Measurements from ENCODE around the gene ABHD11.

The ABHD11 gene

DNA sequence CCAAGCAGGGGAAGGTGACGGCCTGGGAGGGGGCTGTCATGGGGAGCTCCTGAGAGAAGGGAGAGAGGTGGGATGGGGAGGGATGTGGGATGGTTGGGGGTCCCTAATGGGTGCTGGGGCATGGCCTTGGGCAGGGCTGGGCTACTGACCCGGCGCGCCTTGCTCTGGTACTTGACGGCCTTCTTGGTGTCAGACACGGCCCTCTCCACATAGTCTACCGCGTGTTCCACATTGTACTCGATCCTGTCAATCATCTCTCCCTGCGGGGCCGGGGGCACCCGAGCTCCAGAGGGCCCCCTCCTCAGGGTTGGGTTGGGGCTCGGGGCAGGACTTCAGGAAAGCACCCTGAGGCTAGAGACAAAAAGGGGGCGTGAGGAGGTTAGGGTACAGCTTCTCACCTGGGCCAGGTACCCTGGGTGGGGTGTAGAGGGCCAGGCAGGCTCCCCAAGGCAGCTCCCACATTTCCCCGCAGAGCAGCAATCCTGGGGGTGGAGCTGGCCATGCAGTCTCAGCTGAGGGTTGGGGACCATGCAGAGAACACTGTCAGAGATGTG lies 37.9 kb downstream of the ABHD11 start:
- DNase-seq = no peak

DNA sequence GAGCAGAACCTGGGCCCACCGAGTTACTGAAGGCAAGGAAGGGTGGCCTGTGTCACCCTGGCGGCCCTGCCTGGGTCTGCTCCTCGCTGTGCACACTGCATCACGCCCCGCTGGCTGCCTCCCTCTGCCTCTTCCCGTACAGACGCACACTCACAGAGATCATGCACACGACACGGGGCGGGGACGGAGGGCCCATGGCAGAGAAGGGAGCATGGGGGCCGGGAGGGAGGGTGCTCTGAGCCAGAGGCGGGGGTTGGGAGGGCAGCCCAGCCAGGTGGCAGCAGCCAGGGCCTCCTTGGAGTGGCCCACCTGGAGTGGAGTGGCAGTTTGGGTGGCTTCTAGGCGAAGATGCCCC lies 38.6 kb downstream of the ABHD11 start:
- no peak for DNase-seq

DNA sequence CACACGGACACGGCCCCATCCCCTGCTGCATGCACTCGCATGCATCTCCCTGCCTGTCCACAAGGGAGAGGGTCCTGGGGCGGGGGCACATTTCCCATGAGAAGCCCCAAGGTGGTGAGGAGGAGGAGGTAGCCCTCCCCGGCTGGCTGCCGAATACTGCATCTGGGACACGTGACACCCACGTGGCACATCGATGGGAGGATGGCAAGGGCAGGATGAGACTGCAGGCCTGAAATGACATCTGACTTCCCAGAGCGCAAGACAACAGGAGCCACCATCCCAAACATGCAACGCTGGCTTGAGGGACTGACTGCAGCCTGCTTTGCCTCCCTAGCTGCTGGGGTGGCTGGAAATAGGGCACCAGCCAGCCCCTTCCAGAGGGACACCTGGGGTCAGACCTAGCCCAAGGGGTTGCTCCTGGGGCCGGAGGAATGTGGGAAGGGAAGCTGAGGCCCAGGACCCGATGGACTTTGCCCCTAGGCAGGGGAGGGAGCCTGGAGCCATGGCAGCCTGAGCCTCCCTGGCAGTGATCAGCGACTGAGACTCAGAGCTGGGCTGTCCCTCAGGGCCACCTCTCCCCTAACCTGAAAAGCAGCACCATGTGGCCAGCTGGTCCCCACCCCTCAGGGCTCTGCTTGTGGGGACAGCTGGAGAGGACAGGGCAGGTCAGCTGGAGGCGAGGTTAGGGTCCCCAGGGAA lies 39.1 kb downstream of the ABHD11 start:
- no peak for DNase-seq

DNA sequence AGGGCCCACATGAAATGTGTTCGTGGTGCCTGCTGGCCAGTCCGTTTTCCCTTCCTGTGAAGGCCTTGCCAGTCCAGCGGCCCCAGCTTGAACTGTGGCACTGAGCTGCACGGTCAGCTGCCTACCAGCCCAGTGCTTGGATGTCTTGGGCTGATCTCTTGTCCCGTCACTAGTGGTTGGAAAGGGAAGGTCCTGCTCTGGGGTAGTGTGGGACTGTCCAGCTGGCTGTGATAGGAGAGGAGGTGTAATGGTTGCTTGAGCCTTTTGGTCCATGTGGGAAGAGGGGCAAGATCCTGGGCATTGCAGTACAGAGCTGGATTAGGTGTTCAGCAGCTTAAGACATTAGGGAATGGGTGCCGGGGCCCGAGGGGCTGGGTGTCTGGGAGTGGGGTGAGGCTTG lies 40.2 kb downstream of the ABHD11 start:
- no peak for DNase-seq

DNA sequence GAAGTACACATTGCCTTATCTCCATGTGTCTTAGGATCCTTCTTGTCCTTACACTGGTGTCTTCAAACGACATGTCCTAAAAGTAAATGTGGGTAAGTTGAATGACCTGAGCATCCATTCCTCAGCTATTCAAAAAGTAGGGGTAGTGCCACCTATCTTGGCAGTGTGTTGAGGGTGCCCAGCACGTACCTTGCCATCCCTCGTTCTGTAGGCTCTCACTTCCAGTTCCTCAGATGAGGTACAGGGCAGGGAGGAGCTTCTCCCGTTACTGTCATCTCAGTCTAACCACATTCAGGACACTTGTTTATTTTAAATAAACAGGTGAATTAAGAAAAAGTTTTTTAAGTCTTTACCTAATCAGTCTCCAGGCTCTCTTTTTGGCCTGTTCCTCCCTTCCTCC lies 42.2 kb downstream of the ABHD11 start:
- DNase-seq = no peak

DNA sequence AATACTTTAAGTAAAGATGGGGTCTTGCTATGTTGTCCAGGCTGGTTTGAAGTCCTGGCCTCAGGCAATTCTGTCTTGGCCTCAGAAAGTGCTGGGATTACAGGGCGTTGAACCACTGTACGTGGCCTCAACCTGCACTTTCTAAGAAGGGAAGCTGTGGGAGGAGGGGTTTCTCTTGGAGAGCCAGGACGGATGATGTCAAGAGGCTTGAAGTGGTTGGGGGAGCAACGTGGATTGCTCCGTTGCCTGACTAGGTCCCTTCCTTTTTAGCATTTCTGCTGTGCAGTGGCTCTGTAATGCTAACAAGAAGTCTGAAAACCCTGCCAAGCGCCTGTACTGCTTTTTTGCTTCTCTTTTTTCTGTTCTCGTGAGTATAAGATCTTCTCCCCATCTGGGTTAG lies 48.0 kb downstream of the ABHD11 start:
- DNase-seq = no peak

DNA sequence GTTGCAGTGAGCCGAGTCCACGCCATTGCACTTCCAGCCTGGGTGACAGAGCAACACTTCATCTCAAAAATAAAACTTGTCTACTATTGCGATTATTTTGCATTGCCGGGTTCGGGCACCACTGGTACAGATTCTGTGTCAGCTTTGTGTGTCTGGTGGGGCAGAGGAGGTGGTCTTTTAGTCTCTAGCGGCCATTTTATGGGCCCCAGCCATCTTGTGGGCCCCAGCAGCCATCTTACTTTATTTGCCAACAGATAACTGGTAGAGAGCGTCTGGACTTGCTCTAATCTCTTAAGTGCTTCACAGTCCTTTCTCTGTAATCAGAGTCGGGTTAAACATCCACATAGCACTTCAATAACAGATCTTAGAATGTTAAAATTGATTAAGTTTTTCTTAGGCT lies 50.3 kb downstream of the ABHD11 start:
- DNase-seq = no peak
